GM23338 (cell line): ENCODE measurements around the gene UBN1. TPM values are rescaled to one million over a fixed set of nuclear protein-coding genes. Genes with fewer than 3 reads are reported as not detected.

ENCODE experiments used
- ATAC-seq: fragments of 200-7000 bp; cut with Tn5 transposase; 3 replicates; pipeline ENCODE4 v1.9.1; 2020
- DNase-seq: peaks from one replicate; pipeline ENCODE4 v3.0.0-alpha.2; 2015; ENCODE audit warnings: low spot score
- H2AFZ ChIP-seq: fragments of 200-600 bp; sonication (generic); 2 replicates; pipeline ENCODE4 v1.8.0; 2016; ENCODE audit warnings: antibody characterized with exemption, mild to moderate bottlenecking, moderate library complexity
- H3F3A ChIP-seq: fragments of 200-600 bp; sonication (generic); replicated peaks from 2 replicates; pipeline ENCODE4 v1.8.0; 2017; ENCODE audit warnings: antibody characterized with exemption, mixed run types, low read depth
- H3K27ac ChIP-seq: fragments of 200-600 bp; sonication (generic); 2 replicates; pipeline ENCODE4 v1.6.1; 2016; ENCODE audit warnings: low read depth
- H3K27me3 ChIP-seq: fragments of 200-600 bp; sonication (generic); 2 replicates; pipeline ENCODE4 v1.8.0; 2016; ENCODE audit warnings: mild to moderate bottlenecking, mixed run types, moderate library complexity; ENCODE audit not compliant: insufficient read depth
- H3K36me3 ChIP-seq: fragments of 200-600 bp; sonication (generic); 2 replicates; pipeline ENCODE4 v1.8.0; 2016; ENCODE audit warnings: mild to moderate bottlenecking; ENCODE audit not compliant: insufficient read depth
- H3K4me1 ChIP-seq: fragments of 200-600 bp; sonication (generic); 2 replicates; pipeline ENCODE4 v1.8.0; 2016; ENCODE audit warnings: mild to moderate bottlenecking, moderate library complexity; ENCODE audit not compliant: insufficient read depth
- H3K4me2 ChIP-seq: fragments of 200-600 bp; sonication (generic); 2 replicates; pipeline ENCODE4 v1.7.1; 2017; ENCODE audit warnings: mixed run types
- H3K4me3 ChIP-seq: fragments of 200-600 bp; sonication (generic); 2 replicates; pipeline ENCODE4 v1.6.1; 2016; ENCODE audit warnings: mixed run types
- H3K79me2 ChIP-seq: fragments of 200-600 bp; sonication (generic); replicated peaks from 2 replicates; pipeline ENCODE4 v1.8.0; 2017; ENCODE audit warnings: mild to moderate bottlenecking; ENCODE audit not compliant: insufficient read depth
- H3K9me2 ChIP-seq: fragments of 200-600 bp; sonication (generic); 2 replicates; pipeline ENCODE4 v1.8.0; 2017; ENCODE audit not compliant: insufficient read depth
- H4K20me1 ChIP-seq: fragments of 200-600 bp; sonication (generic); replicated peaks from 2 replicates; pipeline ENCODE4 v1.8.0; 2017; ENCODE audit warnings: mild to moderate bottlenecking; ENCODE audit not compliant: insufficient read depth
- H3K27ac Mint-ChIP-seq: 2 replicates; pipeline ENCODE4 v1.8.0; 2020; ENCODE audit warnings: inconsistent platforms, mild to moderate bottlenecking, moderate library complexity, mixed read lengths
- H3K27me3 Mint-ChIP-seq: 3 replicates; pipeline ENCODE4 v1.8.0; 2022; ENCODE audit warnings: low read depth, mild to moderate bottlenecking, moderate library complexity, mixed read lengths, inconsistent platforms; ENCODE audit not compliant: insufficient read depth, poor library complexity
- H3K36me3 Mint-ChIP-seq: 3 replicates; pipeline ENCODE4 v1.8.0; 2021; ENCODE audit warnings: low read depth, mild to moderate bottlenecking, inconsistent platforms, moderate library complexity, mixed read lengths
- H3K4me1 Mint-ChIP-seq: 3 replicates; pipeline ENCODE4 v1.8.0; 2020; ENCODE audit warnings: mild to moderate bottlenecking, inconsistent platforms, mixed read lengths
- H3K4me3 Mint-ChIP-seq: 3 replicates; pipeline ENCODE4 v1.8.0; 2021; ENCODE audit warnings: moderate library complexity, mild to moderate bottlenecking, inconsistent platforms, mixed read lengths
- H3K9me3 Mint-ChIP-seq: 3 replicates; pipeline ENCODE4 v1.8.0; 2020; ENCODE audit warnings: moderate library complexity, mild to moderate bottlenecking, inconsistent platforms, mixed read lengths
- CREB1 ChIP-seq: fragments of 250-450 bp; sonication (Bioruptor Pico); IDR thresholded peaks from 2 replicates; pipeline ENCODE4 v1.5.0; 2020; ENCODE audit warnings: low read depth, mild to moderate bottlenecking, moderate library complexity
- ETS1 ChIP-seq: IDR thresholded peaks from 2 replicates; pipeline ENCODE4 v1.6.1; 2016; ENCODE audit warnings: antibody characterized with exemption
- EZH2phosphoT487 ChIP-seq: fragments of 200-600 bp; sonication (generic); IDR thresholded peaks from one replicate; pipeline ENCODE4 v1.8.1; 2018; ENCODE audit warnings: antibody characterized with exemption; ENCODE audit not compliant: unreplicated experiment
- JUNB ChIP-seq: IDR thresholded peaks from one replicate; pipeline ENCODE4 v1.6.1; 2016; ENCODE audit warnings: antibody characterized with exemption; ENCODE audit not compliant: unreplicated experiment
- NANOG ChIP-seq: IDR thresholded peaks from 2 replicates; pipeline ENCODE4 v1.6.1; 2016; ENCODE audit warnings: antibody characterized with exemption, borderline replicate concordance
- POLR2AphosphoS5 ChIP-seq: IDR thresholded peaks from 2 replicates; pipeline ENCODE4 v1.6.1; 2016; ENCODE audit warnings: antibody characterized with exemption, low read depth
- STAT1 ChIP-seq: IDR thresholded peaks from one replicate; pipeline ENCODE4 v1.6.1; 2016; ENCODE audit warnings: antibody characterized with exemption; ENCODE audit not compliant: unreplicated experiment
- ZNF114 ChIP-seq: fragments of 250-450 bp; sonication (Bioruptor Pico); IDR thresholded peaks from 2 replicates; pipeline ENCODE4 v1.5.0; 2020; ENCODE audit warnings: mild to moderate bottlenecking, moderate library complexity
- ZNF331 ChIP-seq: fragments of 250-450 bp; sonication (Bioruptor Pico); IDR thresholded peaks from 2 replicates; pipeline ENCODE4 v1.5.0; 2020; ENCODE audit warnings: low read depth, mild to moderate bottlenecking, moderate library complexity
- ZNF462 ChIP-seq: fragments of 250-450 bp; sonication (Bioruptor Pico); IDR thresholded peaks from 2 replicates; pipeline ENCODE4 v1.5.0; 2020; ENCODE audit warnings: mild to moderate bottlenecking, moderate library complexity
- polyA plus RNA-seq: library from polyadenylated mRNA; unstranded; fragments of >200 nt; fragmentation: Nextera tagmentation; extraction: Ambion mirVana; gene quantifications from 2 replicates; pipeline ENCODE4 v1.2.1, GENCODE V29; 2016
- total RNA-seq: library from RNA; depleted of rRNA; stranded (reverse); fragments of >200 nt; shearing (Covaris generic); gene quantifications from 2 replicates; pipeline ENCODE4 v1.2.3, GENCODE V29; 2014

UBN1 gene
- total and polyA plus RNA-seq, 2 experiments from 2014 or later, result 18.3 to 46.8 TPM

GRCh38 chr16:4832698-4833343, 14.5 kb upstream of the UBN1 start:
- H3K27ac ChIP-seq, result no peak overlapping the region
- ATAC-seq, result no peak
- no peak for TF ChIP-seq CREB1
- no peak for TF ChIP-seq ETS1
- no peak for TF ChIP-seq STAT1
- TF ChIP-seq POLR2AphosphoS5, result no peak
- no peak for TF ChIP-seq ZNF331 (CRISPR knock-in tag)
- no peak for TF ChIP-seq JUNB
- TF ChIP-seq EZH2phosphoT487, result no peak
- TF ChIP-seq NANOG, result no peak
- TF ChIP-seq ZNF462 (CRISPR knock-in tag), result no peak
- no peak for TF ChIP-seq ZNF114 (CRISPR knock-in tag)

More at GRCh38 chr16:4832698-4833343, 14.5 kb upstream of the UBN1 start:
- no peaks in the 10 kb centered on the region for H3K4me1 ChIP-seq
- H3K9me2 ChIP-seq, result no peaks in the 10 kb centered on the region
- no peaks in the 10 kb centered on the region for H3K27me3 ChIP-seq
- no peaks in the 10 kb centered on the region for H3K4me1 Mint-ChIP-seq
- no peak for DNase-seq
- H3K4me2 ChIP-seq, result no peak overlapping the region
- H4K20me1 ChIP-seq, result peaks cover 26% of the 10 kb centered on the region
- H3K79me2 ChIP-seq, result peaks cover 17% of the 10 kb centered on the region
- H3K4me3 Mint-ChIP-seq, result no peak overlapping the region
- 0 out of 2 replicates have a peak, but pooled peaks cover 10% of the 10 kb centered on the region for H3F3A ChIP-seq
- H2AFZ ChIP-seq, result no peak overlapping the region
- peaks cover 3% of the 10 kb centered on the region for H3K27me3 Mint-ChIP-seq
- H3K9me3 Mint-ChIP-seq, result no peaks in the 10 kb centered on the region
- peaks cover 63% of the 10 kb centered on the region for H3K36me3 Mint-ChIP-seq
- H3K27ac Mint-ChIP-seq, result no peak overlapping the region
- peaks cover 50% of the 10 kb centered on the region for H3K36me3 ChIP-seq
- H3K4me3 ChIP-seq, result no peak overlapping the region
